ENCODE results near the gene KCNIP3.
"Not testable (repeated sequence)": the region's sequence is repeated elsewhere in the genome, so short reads cannot be mapped to it uniquely, and the experiment has no call there.

Gene KCNIP3

GRCh38 chr2:95348609-95349567 is 51.7 kb downstream of the KCNIP3 start:
- no peak for DNase-seq (ENCODE audit: low read depth)

GRCh38 chr2:95349568-95350322 is 52.6 kb downstream of the KCNIP3 start:
- no peak for DNase-seq (ENCODE audit: low read depth)

- no peak for DNase-seq (ENCODE audit: low read depth)
Observed at GRCh38 chr2:95350368-95350767, 53.2 kb downstream of the KCNIP3 start.

- no peak for DNase-seq (ENCODE audit: low read depth)
Observed at GRCh38 chr2:95350774-95351597, 53.8 kb downstream of the KCNIP3 start.

- DNase-seq (ENCODE audit: low read depth) = no peak
Observed at GRCh38 chr2:95351598-95351915, 54.4 kb downstream of the KCNIP3 start.

GRCh38 chr2:95352310-95353054 is 55.3 kb downstream of the KCNIP3 start:
- DNase-seq (ENCODE audit: low read depth) = no peak

- DNase-seq (ENCODE audit: low read depth) = no peak
Observed at GRCh38 chr2:95353055-95353575, 56.0 kb downstream of the KCNIP3 start.

GRCh38 chr2:95353613-95354468 is 56.7 kb downstream of the KCNIP3 start:
- DNase-seq (ENCODE audit: low read depth) = no peak

- no peak for DNase-seq (ENCODE audit: low read depth)
Observed at GRCh38 chr2:95354469-95354901, 57.3 kb downstream of the KCNIP3 start.

- no peak for DNase-seq (ENCODE audit: low read depth)
Observed at GRCh38 chr2:95354925-95355324, 57.8 kb downstream of the KCNIP3 start.

GRCh38 chr2:95355486-95355885 is 58.3 kb downstream of the KCNIP3 start:
- not testable (repeated sequence) for DNase-seq (ENCODE audit: low read depth)

GRCh38 chr2:95356821-95357700 is 59.9 kb downstream of the KCNIP3 start:
- no peak for DNase-seq (ENCODE audit: low read depth)

GRCh38 chr2:95357717-95358280 is 60.7 kb downstream of the KCNIP3 start:
- DNase-seq (ENCODE audit: low read depth) = no peak

GRCh38 chr2:95359031-95359430 is 61.9 kb downstream of the KCNIP3 start:
- DNase-seq (ENCODE audit: low read depth) = no peak

- no peak for DNase-seq (ENCODE audit: low read depth)
Observed at GRCh38 chr2:95359501-95359930, 62.4 kb downstream of the KCNIP3 start.

- DNase-seq (ENCODE audit: low read depth) = no peak
Observed at GRCh38 chr2:95361216-95361980, 64.3 kb downstream of the KCNIP3 start.

GRCh38 chr2:95362486-95362885 is 65.3 kb downstream of the KCNIP3 start:
- DNase-seq (ENCODE audit: low read depth) = no peak

GRCh38 chr2:95366514-95366913 is 69.4 kb downstream of the KCNIP3 start:
- no peak for DNase-seq (ENCODE audit: low read depth)

All from stimulated activated CD8-positive, alpha-beta memory T cell treated with anti-CD3 and anti-CD28 coated beads, Interleukin-15, amount 100 ng/mL, for 24 hours (primary cell).